ENCODE measurements around the gene PPIF. TPM values are rescaled to one million over a fixed set of nuclear protein-coding genes. Genes with fewer than 3 reads are reported as not detected.

Gene PPIF
- total RNA-seq, 1 donor from 2014 or later: 173 TPM

DNA sequence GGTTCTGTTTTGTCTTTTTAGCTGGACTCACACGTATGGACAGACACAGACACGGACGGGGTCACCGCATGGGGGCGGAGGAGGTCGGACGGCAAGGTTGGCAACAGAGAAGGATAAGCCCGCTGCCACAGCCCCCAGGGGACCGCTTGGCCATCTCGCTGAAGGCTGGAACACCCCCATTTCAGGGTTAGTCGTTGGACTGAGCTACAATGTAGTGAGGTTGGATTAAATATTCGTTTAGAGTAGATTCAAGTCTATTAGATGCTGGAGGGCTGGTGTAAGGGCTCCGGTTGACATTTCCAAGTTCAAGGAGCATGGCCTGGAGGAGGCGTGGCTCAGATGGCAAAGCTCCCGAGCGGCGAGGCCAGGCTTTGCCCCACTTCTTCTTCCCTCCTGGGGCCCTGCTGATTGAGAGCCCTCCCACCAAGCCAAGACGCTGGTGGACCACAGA, 35.2 kb downstream of the PPIF start:
- intact Hi-C loops (cut with micrococcal nuclease): no loop called here

- intact Hi-C loops (cut with micrococcal nuclease): no loop called here
These were observed 36.8 kb downstream of the PPIF start for GRCh38 chr10:79383974-79384606.

DNA sequence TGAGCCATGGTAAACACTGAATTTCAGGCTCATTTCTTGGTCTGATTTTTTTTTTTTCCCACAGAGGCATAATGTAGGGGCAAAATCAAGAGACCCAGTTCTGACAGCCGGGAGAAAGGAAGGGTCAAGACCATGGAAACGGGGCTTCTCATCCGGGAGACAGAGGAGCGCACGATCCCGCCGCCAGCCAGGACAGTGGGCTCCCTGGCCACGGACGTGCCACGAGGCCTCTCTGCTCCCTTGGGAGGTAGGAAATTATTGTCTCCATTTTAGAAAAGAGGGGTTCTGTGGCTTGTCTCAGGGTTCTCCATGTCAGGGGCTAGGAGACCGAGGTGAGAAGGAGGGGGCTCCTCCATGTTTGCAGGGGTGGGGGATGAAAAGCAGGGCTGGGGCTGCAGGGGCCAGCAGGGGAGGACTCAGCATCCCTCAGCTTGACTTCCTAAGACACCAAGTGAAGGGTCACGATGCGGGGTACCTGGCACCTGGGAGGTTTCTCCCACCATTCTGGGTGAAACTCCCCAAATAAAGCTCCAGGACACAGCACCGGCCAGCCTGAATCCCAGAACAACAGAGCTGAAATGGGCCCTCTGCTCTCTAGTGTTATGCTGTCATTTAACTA, 37.6 kb downstream of the PPIF start:
- intact Hi-C loops (cut with micrococcal nuclease): no loop called here

DNA sequence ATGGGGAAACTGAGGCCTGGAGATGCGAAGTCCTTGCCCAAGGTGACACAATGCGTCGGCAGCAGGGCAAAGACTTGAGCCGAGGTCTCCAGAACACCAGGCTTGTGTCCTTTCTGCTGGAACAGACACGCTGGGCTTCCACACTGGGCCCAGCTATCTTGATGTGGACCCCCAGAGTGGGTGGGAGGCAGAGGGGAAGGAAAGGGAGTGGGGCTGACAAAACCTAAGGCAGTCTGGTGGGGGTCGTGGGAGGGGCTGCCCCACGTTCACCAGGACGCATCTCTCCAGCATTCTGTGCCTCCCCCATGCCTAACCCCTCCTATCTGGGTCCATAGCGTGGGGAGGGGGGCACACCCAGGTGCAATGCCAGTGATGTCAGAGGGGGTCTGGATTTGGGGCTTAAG, 38.1 kb downstream of the PPIF start:
- intact Hi-C loops (cut with micrococcal nuclease): no loop called here

GRCh38 chr10:79385804-79386531, 38.7 kb downstream of the PPIF start:
- intact Hi-C loops (cut with micrococcal nuclease): no loop called here

DNA sequence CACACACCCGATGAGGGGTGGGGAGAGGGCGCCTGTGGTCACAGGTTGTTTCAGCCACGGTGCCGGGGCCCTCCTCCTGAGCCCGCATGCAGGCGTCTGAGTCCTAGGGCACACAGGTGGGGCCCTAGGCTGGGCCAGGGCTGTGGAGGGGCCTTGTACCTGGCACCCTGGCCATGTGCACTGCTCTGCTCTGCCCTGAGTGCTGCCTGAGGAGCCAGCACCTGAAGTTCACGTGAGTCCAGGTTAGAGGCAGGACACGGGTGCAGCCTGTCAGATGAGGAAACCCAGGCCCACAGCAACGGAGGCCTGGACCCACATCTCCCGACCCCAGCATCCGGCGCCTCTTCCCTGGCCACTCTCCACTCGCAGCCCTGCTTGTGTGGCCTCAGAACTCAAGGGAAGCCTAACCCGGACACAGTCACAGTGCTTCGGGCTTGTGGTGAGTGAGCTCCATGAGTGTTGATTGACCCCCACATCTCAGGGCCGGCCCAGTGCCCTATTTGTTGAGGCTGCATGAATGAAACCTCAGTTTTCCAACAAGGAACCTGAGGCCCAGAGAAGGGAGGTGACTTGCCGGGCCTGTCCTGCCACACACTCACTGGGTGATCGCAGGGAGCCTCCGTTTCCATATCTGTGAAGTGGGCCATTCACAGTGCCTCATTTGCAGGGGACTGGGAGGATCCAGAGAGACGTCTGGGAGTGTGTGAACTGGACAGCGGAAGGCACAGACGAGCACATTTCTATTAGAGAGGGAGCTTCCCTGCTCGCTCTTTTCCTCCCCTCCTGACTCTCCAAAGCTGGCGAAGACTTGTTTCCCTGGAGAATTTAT, 39.6 kb downstream of the PPIF start:
- intact Hi-C loops (cut with micrococcal nuclease): no loop called here

DNA sequence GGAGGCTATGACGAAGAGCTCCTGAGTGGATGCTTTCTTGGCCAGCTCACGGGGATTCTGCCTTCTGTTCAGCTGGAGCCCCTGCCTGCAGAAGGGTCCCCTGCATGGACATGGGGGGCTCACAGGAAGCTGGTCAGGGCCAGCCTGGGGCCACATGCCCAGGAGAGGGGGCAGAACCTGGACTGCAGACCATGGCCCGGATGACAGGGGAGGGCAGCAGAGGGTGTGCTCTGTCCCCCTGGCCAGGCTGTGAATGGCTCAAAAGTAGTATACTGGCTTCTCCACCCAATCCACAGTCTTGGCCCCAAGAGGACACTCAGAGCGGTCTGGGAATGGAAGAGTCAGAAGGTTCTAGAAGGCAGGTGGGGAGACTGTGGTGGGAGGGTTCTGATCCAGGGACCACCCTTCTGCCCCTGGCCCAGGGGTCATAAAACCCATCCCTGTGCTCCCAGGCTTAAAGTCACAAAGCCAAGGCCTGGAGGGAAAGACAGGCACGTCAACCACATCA, 40.3 kb downstream of the PPIF start:
- intact Hi-C loops (cut with micrococcal nuclease): no loop called here

GRCh38 chr10:79387974-79388850, 40.9 kb downstream of the PPIF start:
- intact Hi-C loops (cut with micrococcal nuclease): no loop called here

- intact Hi-C loops (cut with micrococcal nuclease): no loop called here
These were observed 42.8 kb downstream of the PPIF start for GRCh38 chr10:79390057-79390456.

- intact Hi-C loops (cut with micrococcal nuclease): no loop called here
These were observed 43.4 kb downstream of the PPIF start for GRCh38 chr10:79390551-79391229.

DNA sequence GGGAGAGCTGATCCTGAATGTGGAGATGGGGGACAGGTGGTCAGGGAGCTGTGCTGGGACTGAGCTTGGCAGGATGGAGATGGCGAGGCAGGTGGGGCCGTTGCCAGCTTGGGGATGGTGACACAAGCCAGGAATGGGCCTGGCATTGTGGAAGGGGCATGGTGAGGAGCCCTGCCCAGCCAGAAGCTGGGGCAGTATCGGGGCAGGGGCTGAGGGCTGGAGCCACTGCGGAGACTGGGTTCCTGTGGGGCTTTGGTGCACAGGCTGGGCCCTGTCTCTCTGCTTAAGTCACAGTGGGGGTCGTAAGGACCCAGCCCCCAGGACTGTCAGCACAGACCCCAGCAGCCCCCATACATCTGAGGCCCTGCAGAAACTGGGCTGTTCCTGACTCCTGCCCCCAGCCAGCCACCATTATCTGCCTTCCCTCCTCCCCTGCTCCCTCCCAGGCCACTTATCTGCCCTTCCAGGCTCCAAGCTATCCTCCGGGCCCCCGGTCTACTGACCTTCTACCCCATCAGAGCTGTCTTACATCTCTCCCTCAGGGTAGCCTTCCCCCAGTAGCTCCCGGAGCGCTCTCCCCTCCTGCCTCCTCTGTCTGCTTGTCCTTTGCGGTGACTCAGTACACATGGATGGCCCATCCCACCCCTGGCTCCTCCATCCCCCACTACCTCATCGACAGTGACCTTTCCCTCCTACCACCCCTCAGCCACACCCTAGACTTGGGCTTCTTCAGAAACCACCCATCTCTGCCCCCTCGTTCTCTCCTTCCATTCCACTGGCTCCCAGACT, 44.2 kb downstream of the PPIF start:
- intact Hi-C loops (cut with micrococcal nuclease): no loop called here

GRCh38 chr10:79392020-79392398, 44.7 kb downstream of the PPIF start:
- intact Hi-C loops (cut with micrococcal nuclease): no loop called here

DNA sequence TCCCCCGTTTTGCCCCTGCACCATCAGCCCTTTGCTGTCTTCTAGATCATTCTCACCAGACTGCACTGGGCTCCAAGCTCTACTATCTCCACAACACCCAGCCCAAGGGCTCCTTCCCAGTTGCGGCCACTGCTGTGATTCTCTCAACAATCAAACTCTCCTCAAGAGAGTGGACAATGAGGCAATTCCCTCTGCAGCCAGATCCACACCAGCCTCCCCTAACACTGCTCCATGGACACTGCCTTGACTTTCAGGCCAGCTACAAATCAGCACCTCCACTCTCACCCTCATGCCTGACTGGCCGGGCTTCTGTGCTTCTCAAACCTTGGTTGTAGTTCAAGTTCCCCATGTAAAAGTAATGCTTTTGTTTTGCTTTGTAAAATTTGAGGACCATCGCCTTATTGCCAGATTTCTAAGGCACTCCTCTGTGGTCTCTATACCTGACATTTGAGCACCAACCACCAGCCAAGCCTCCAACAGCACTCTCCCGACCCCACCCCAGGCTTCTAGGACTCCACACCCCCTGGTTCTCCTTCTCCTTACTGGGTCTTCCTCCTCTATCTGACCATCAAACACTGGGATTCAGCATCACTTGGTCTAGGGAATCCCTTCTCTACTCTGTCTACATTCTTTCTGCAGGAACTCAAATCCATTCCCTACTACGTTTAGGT, 45.4 kb downstream of the PPIF start:
- intact Hi-C loops (cut with micrococcal nuclease): no loop called here

DNA sequence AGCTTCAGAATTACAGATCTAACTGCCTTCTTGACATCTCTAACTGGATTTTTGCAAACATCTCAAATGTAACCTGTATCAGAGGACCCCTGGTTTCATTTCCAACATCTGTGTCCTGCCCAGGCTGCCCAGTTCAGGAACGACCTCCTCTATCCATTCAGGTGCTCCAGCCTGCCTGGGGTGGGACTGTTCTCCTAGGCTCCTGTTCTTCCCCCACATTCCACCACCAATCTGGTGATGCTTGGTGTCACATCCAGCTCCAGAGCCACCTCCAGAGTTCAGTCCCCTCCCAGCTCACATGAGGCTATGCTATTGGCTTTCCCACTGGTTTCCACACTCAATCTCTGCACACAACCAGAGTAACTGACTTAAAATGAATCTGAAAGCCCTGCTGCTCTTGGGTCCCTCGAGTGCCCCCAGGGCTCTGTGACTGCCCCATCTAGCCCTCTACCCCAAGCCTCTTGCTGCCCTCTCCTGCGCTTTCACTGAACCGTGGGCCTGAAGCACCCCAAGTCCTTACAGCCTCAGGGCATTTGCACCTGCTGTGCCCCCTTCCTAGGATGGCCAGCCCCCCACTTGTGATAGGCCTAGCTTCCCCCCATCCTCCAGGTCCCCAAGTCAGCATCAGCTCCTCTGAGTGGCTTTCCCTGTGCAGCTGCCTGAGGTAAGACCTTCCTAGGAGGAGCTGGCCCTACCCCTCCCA, 46.1 kb downstream of the PPIF start:
- intact Hi-C loops (cut with micrococcal nuclease): no loop called here

GRCh38 chr10:79393924-79394610, 46.8 kb downstream of the PPIF start:
- intact Hi-C loops (cut with micrococcal nuclease): no loop called here

GRCh38 chr10:79394664-79395063, 47.4 kb downstream of the PPIF start:
- intact Hi-C loops (cut with micrococcal nuclease): no loop called here

DNA sequence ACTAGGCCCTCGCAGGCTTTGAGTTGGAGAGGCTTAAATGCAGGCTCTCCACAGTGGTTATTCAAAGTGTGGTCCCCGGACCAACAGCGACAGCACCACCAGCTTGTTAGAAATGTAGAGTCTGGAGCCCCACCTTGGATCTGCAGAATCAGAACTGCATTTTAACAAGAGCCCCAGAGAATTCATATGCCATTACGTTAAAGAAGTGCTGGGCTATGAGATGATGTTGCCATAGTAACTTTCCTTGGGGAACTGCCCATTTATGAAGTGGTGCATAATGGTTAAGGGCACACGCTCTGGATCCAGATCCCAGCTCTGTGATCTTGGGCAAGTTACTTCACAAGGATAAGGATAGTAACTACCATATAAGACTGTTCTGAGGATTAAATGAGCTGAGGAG, 49.3 kb downstream of the PPIF start:
- intact Hi-C loops (cut with micrococcal nuclease): no loop called here
